Measurements from ENCODE around the gene ARSG.

The ARSG gene

DNA sequence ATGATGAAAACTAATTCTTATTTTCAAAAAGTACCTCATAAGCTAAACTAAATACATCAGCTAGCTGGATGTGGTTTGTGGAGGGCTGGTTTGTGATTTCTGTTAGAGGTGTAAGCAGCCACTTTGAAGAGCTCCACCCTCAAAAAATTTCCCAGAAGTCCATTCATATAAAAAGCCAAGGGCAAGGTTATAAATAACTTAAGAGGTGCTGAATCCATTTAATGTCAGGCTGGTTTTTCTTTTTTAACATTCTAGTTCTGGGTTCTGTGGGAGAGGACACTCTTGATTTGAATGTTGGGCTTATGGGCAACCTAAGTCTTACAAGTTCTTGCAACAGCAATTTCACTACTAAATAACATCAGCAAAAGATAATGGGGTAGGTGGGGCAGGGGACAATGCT lies 169.4 kb downstream of the ARSG start:
- TF ChIP-seq, protein P1, sequence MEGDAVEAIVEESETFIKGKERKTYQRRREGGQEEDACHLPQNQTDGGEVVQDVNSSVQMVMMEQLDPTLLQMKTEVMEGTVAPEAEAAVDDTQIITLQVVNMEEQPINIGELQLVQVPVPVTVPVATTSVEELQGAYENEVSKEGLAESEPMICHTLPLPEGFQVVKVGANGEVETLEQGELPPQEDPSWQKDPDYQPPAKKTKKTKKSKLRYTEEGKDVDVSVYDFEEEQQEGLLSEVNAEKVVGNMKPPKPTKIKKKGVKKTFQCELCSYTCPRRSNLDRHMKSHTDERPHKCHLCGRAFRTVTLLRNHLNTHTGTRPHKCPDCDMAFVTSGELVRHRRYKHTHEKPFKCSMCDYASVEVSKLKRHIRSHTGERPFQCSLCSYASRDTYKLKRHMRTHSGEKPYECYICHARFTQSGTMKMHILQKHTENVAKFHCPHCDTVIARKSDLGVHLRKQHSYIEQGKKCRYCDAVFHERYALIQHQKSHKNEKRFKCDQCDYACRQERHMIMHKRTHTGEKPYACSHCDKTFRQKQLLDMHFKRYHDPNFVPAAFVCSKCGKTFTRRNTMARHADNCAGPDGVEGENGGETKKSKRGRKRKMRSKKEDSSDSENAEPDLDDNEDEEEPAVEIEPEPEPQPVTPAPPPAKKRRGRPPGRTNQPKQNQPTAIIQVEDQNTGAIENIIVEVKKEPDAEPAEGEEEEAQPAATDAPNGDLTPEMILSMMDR (IDR thresholded peaks at IDR 0.05; ENCODE audit: low read depth, low read length) = no peak
- H3K4me3 ChIP-seq (ENCODE audit: low read depth, low read length) = no peak overlapping the region

DNA sequence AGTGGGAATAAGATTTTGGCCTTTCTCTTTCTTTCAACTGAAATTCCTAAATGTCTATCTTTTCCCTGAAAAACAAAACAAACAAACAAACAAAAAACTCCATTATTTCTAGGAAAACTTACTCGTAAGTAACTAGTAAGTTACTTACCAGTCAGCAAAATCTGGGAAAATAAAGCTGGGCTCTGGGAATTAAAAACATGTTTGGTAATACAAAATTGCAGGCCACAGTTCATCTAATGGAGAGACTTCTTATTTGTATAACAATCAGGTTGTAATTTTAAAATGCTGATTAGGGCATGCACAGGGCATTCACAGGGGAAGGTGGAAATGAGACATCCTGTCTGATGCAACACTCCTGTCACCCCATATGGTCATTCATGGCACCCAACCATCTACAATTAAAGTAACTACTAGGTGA lies 169.8 kb downstream of the ARSG start:
- TF ChIP-seq, protein P1 (IDR thresholded peaks at IDR 0.05; ENCODE audit: low read depth, low read length) = no peak
- H3K4me3 ChIP-seq (ENCODE audit: low read depth, low read length) = no peak overlapping the region

DNA sequence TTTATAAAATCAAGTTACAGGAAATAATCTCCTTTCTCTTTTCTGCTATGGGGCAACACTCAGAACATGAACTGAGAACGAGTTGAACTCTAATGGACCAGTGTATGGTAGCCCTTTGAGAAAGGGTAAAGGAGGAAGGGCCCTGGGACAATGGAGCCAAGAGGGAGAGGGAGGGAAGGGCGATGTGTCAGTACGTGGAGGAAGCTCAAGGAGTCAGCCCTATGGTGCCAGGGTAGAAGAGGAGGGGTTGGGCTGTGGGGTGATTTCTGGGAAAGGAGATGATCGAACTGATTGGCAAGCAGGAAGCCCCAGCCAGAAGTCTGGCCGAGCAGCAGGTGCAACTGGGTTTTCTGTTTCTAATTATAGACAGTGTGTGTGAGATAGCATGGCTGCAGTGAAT lies 170.3 kb downstream of the ARSG start:
- no peak overlapping the region for H3K4me3 ChIP-seq (ENCODE audit: low read depth, low read length)
- TF ChIP-seq, protein P1 (IDR thresholded peaks at IDR 0.05; ENCODE audit: low read depth, low read length) = no peak

DNA sequence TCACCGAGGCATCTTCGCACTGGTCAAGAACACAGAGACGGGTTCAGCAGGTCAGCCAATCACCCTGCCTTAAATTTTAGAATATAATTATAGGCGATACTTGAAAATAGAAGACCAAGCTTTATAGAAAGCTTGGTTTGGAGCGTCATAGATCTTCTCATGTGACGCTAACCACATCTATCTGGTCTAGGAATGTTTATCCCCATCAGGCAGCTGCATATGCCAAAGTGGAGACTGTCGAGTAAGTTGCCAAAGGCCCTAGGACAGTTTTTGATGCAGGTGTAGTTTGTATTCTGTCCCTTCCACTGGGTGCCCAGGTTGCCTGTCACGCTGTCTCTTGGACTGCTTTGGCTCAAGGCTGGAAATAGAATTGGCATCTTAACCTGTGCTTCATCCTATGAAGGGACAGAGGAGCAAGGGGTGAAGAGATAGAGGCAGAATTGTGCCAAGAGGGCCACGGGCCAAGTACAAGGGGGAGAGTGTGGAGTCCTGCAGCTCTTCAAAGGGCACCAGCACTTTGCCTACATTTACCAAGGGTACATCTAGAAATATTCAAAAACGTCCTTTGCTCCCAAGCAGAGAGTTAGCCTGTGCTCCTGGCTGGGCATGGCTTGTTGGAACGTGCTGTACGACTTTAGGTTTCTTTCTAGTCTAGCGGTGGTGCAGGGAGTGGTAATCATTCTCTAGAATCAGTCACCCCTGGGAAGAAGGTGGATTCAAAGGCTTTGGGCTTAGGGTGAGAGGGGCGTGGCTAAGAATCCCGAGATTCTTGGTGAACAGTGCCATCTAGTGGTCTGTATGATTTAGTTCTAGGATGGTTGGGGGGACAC lies 171.3 kb downstream of the ARSG start:
- H3K4me3 ChIP-seq (ENCODE audit: low read depth, low read length) = no peak overlapping the region
- TF ChIP-seq, protein P1 (IDR thresholded peaks at IDR 0.05; ENCODE audit: low read depth, low read length) = peak; percentile 43

DNA sequence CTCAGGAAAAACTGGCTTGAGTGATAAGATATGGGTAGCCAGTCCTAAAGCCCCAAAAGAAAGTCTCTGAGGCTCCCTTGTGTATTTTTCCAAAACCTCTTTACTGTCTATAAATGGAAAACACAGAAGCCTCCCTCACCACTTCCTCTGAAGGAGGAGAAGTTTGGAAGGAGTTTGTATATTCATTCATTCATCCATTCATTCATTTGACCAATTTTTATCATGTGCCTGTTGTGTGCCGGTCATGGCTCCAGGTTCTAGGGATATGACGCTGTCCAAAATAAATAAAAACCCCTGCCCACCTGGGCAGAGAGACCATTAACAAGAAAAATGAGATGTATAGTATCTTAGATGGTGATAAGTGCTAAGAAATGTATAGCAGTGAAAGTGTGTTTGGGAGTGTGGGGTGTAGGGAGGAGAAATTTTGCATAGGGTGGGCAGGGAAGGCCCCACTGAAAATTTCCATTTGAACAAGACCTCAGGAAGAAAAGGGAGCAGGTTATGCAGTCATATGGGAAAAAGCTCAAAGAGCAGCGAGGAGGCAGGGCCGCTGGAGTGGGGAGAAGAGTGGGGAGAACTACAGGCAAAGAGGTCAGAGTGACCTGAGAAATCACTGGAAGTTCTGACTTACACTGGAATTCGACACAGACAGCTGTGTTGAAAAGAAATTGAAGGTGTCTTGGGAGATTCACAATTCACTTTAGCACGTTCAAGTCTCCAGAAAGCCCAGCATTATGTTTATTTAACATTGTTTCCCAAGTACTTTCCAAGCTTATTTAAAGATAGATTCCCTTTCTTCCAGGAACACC lies 172.1 kb downstream of the ARSG start:
- H3K4me3 ChIP-seq (ENCODE audit: low read depth, low read length) = no peak overlapping the region
- TF ChIP-seq, protein P1 (IDR thresholded peaks at IDR 0.05; ENCODE audit: low read depth, low read length) = no peak

DNA sequence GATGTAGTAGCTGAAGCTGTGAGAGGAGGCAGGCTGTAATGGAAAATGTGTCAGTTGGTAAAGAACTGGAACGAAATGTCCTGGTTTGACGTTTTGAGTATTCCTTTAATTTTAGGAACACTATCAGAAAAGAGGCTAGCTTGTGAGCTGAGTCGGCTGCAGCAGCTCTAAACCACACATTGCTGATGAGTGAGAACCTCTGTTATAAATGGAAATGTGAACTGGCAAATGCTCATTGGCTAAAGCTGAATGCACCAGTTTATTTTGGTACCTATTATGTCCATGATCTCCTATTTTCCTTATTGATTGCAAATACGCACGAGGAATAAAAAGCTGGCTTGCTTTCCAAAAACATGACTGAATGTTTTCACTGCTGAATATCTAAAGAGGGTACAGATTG lies 177.0 kb downstream of the ARSG start:
- no peak overlapping the region for H3K4me3 ChIP-seq (ENCODE audit: low read depth, low read length)
- TF ChIP-seq, protein P1 (IDR thresholded peaks at IDR 0.05; ENCODE audit: low read depth, low read length) = no peak

DNA sequence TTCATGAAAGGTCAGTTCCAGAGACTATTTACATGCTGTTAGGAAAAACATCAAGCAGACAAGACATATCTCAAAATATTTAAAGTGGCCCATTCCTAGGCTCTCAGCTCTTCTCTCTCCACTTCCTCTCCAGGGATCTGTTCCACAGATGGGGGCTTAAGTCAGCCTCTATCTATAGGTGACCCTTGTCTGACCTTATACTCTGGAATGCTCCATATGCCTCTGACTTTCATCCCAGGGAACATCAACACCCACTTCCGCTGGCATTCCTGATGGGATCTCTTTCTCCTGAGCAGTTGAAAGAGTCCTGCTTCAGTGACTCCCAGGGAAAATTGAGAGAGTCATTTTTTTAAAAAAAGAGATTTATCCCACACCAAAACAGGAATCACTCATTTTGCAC lies 177.5 kb downstream of the ARSG start:
- no peak overlapping the region for H3K4me3 ChIP-seq (ENCODE audit: low read depth, low read length)
- TF ChIP-seq, protein P1 (IDR thresholded peaks at IDR 0.05; ENCODE audit: low read depth, low read length) = no peak

Measured in WI38 (cell line).